HCT116 (cell line): ENCODE measurements around the gene SLC25A48.

ENCODE experiments used
- ELF1 ChIP-seq: IDR thresholded peaks from 2 replicates; pipeline ENCODE4 v1.6.1; 2012; ENCODE audit warnings: low read depth, borderline replicate concordance
- EZH2 ChIP-seq: fragments of 200-600 bp; sonication (generic); IDR thresholded peaks from 2 replicates; pipeline ENCODE4 v1.6.1; 2017; ENCODE audit warnings: antibody characterized with exemption, mixed run types
- POLR2A ChIP-seq: IDR thresholded peaks from 2 replicates; pipeline ENCODE4 v1.7.0; 2011; ENCODE audit warnings: borderline replicate concordance; ENCODE audit not compliant: insufficient read depth, insufficient read length; ENCODE audit errors: extremely low read depth
- RAD21 ChIP-seq: IDR thresholded peaks from 2 replicates; pipeline ENCODE4 v1.6.1; 2012; ENCODE audit warnings: low read depth, mild to moderate bottlenecking
- TCF7L2 ChIP-seq: IDR thresholded peaks from 2 replicates; pipeline ENCODE4 v1.7.0; 2011; ENCODE audit warnings: borderline replicate concordance, inconsistent platforms; ENCODE audit not compliant: insufficient read depth, insufficient read length; ENCODE audit errors: extremely low read depth
- TF ChIP-seq, protein P1 (sequence below), 3 experiments: fragments of 200-600 bp in 1 of 3; sonication (generic) in 1 of 3; IDR thresholded peaks in 2 of 3; conservative IDR thresholded peaks in 1 of 3; 2 replicates each; pipeline ENCODE4 v1.5.1; 2012 to 2017; ENCODE audit warnings: low read depth in 2 of 3, low read length in 2 of 3, antibody characterized with exemption in 1 of 3, borderline replicate concordance in 1 of 3, control low read depth in 1 of 3, mild to moderate bottlenecking in 1 of 3, mixed read lengths in 1 of 3, mixed run types in 1 of 3, moderate library complexity in 1 of 3; ENCODE audit not compliant: insufficient read depth in 1 of 3

DNA sequence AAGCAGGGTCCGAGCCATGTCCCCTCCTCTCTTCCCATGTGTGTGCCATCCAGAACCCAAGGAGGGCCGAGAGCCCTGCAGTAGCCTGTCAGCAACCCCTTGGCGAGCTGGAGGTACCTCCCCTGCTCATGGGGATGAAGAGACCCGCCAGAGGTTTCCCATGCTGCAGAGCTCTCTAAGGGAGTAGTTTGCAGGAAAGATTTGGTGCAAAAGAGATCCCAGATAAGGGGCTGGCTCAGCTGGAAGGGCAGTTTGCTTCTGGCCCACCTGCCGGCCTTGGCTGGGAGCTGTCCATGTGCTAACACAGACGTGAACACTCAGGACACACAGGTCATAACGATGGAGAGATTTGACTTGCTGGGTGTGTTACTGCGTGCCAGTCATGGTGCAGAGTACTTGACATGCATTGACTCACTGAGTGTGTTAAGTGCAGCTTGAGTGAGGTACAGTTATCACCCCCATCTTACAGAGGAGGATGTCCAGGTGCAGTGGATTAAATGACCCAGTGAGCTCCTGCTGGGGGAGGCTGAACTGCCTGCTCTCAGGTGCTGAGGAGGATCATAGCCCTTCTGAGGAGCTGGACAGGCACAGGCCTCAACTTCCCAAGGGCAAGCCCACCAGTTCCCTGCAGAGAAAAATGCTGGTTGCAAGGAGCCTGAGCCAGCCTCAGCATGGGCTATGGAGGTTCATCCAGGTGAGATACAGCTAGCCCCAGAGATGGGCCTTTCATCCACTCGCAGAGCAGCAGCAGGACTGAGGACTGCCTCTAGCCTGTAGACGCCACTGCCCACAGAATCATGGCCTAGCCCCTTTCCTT lies 6.3 kb upstream of the SLC25A48 start:
- TF ChIP-seq, protein P1, sequence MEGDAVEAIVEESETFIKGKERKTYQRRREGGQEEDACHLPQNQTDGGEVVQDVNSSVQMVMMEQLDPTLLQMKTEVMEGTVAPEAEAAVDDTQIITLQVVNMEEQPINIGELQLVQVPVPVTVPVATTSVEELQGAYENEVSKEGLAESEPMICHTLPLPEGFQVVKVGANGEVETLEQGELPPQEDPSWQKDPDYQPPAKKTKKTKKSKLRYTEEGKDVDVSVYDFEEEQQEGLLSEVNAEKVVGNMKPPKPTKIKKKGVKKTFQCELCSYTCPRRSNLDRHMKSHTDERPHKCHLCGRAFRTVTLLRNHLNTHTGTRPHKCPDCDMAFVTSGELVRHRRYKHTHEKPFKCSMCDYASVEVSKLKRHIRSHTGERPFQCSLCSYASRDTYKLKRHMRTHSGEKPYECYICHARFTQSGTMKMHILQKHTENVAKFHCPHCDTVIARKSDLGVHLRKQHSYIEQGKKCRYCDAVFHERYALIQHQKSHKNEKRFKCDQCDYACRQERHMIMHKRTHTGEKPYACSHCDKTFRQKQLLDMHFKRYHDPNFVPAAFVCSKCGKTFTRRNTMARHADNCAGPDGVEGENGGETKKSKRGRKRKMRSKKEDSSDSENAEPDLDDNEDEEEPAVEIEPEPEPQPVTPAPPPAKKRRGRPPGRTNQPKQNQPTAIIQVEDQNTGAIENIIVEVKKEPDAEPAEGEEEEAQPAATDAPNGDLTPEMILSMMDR (IDR thresholded peaks at IDR 0.05 in 2 of 3, conservative IDR thresholded peaks at IDR 0.05 in 1 of 3; ENCODE audit: borderline replicate concordance in 1 of 3, insufficient read depth in 1 of 3, low read depth in 2 of 3, low read length in 2 of 3): no peak
- TF ChIP-seq ELF1: no peak
- no peak for TF ChIP-seq TCF7L2
- TF ChIP-seq POLR2A: no peak
- TF ChIP-seq RAD21: no peak
- no peak for TF ChIP-seq EZH2
